ENCODE data around the gene INSR. TPM values are rescaled to one million over a fixed set of nuclear protein-coding genes. Genes with fewer than 3 reads are reported as not detected.

INSR gene
- total RNA-seq, 2 donors from 2014 or later = 50.8 to 118 TPM

GRCh38 chr19:7258840-7259395 lies 35.3 kb downstream of the INSR start:
- H3K36me3 ChIP-seq = no peaks in the 10 kb centered on the region
- no peaks in the 10 kb centered on the region for H3K27me3 ChIP-seq
- no peak for TF ChIP-seq CTCF (IDR thresholded peaks at IDR 0.05)
- no peaks in the 10 kb centered on the region for H3K9me3 ChIP-seq
- no peak overlapping the region for H3K27ac ChIP-seq
- H3K4me3 ChIP-seq = no peak overlapping the region
- H3K4me1 ChIP-seq = peaks cover 0 to 52% of the 10 kb centered on the region in 2 donors
- DNase-seq (ENCODE audit: low spot score) = no peak

- H3K27ac ChIP-seq = no peak overlapping the region
- DNase-seq (ENCODE audit: low spot score) = no peak
- H3K4me1 ChIP-seq = peaks cover 0 to 47% of the 10 kb centered on the region in 2 donors
- H3K4me3 ChIP-seq = no peak overlapping the region
- H3K36me3 ChIP-seq = no peaks in the 10 kb centered on the region
- TF ChIP-seq CTCF (IDR thresholded peaks at IDR 0.05) = no peak
- H3K27me3 ChIP-seq = no peaks in the 10 kb centered on the region
- H3K9me3 ChIP-seq = no peaks in the 10 kb centered on the region
Observed at GRCh38 chr19:7258041-7258839, 36.0 kb downstream of the INSR start.

DNA sequence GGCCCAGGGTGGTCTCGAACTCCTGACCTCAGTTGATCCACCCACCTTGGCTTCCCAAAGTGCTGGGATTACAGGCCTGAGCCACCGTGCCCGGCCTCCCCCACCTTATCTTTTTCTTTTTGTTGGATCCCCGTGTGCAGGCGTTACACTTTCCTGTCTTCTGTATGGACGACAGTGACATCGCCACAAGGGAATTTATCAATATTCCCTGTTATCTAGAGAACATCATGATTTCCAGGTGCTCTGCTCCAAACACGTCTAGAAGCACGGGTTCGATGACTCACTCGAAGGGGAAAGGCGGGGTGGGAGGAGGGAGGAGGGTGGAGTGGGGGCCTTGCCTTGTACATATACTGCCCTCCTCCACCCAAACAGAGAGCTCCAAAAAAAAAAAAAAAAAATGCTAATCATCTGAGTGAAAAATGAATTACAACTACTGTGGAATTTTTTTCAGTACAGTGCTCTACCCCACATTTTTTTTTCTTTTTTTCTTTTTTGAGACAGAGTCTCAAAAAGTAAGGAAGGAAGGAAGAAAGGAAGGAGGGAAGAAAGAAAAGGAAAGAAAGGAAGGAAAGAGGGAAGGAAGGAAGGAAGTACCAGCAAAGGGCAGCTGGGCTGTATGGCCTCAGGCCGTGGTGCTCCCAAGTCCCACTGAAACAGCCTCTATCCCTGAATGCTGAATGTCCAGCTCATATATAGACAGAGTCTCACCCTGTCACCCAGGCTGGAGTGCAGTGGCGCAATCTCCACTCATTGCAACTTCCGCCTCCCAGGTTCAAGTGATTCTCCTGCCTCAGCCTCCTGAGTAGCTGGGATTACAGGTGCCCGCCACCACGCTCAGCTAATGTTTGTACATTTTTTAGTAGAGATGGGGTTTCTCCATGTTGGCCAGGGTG lies 36.8 kb downstream of the INSR start:
- TF ChIP-seq CTCF (IDR thresholded peaks at IDR 0.05) = no peak
- Histone ChIP-seq H3K9me3 (no peaks in the 10 kb centered on the region), H3K36me3 (no peaks in the 10 kb centered on the region), H3K27me3 (no peaks in the 10 kb centered on the region), H3K27ac (peak overlapping the region; percentile 21 to 39), H3K4me1 (peaks cover 0 to 39% of the 10 kb centered on the region in 2 donors), H3K4me3 (no peak overlapping the region)
- DNase-seq (ENCODE audit: low spot score) = peak; percentile 69

DNA sequence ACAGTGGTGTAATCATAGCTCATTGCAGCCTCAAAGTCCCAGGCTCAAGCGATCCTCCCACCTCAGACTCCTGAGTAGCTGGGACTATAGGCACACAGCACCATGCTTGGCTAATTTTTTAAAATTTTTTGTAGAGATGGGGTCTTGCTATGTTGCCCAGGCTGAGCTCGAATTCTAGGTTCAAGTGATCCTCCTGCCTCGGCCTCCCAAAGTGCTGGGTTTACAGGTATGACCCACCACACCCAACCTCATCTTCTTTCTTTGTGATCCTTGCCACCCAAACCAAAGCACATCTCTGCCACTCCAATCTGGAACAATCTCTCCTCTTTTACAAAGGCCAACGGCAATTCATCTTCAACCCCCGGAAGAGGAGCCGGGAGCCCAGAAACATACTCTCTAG lies 38.6 kb downstream of the INSR start:
- no peak for DNase-seq (ENCODE audit: low spot score)
- TF ChIP-seq CTCF (IDR thresholded peaks at IDR 0.05) = no peak

GRCh38 chr19:7255119-7255518 lies 39.1 kb downstream of the INSR start:
- Histone ChIP-seq H3K4me1 (peaks cover 0 to 22% of the 10 kb centered on the region in 2 donors), H3K4me3 (no peak overlapping the region), H3K27me3 (no peaks in the 10 kb centered on the region), H3K36me3 (no peaks in the 10 kb centered on the region), H3K9me3 (no peaks in the 10 kb centered on the region), H3K27ac (no peak overlapping the region)
- DNase-seq (ENCODE audit: low spot score) = no peak
- TF ChIP-seq CTCF (IDR thresholded peaks at IDR 0.05) = no peak

More for the DNA sequence above, 38.6 kb downstream of the INSR start:
- Histone ChIP-seq H3K36me3 (no peaks in the 10 kb centered on the region), H3K27ac (no peak overlapping the region), H3K27me3 (no peaks in the 10 kb centered on the region), H3K4me1 (peaks cover 0 to 25% of the 10 kb centered on the region in 2 donors), H3K9me3 (no peaks in the 10 kb centered on the region), H3K4me3 (no peak overlapping the region)
